AG04450 (cell line): Measurements from ENCODE around the gene HOXA3. TPM values are rescaled to one million over a fixed set of nuclear protein-coding genes. Genes with fewer than 3 reads are reported as not detected.

Experiments used
- CTCF ChIA-PET: fragments of 300-600, 350-600 bp; formaldehyde crosslinking; extraction: SDS; loops from one replicate; lab custom pipeline; 2022; ENCODE audit warnings: antibody characterized with exemption, inconsistent platforms; lab: Charles Lee
- POLR2A ChIA-PET: fragments of 350-600 bp; formaldehyde crosslinking; extraction: SDS; loops from one replicate; lab custom pipeline; 2021; ENCODE audit warnings: antibody characterized with exemption, inconsistent platforms; lab: Yijun Ruan, JAX
- DNase-seq: peaks from one replicate; pipeline ENCODE4 v3.0.0-alpha.2; 2011; ENCODE audit warnings: low read depth, low spot score
- H3K27ac ChIP-seq: one replicate; pipeline ENCODE4 v1.5.1; 2012; ENCODE audit warnings: low read depth, low read length, control low read depth
- H3K27me3 ChIP-seq: one replicate; pipeline ENCODE4 v1.6.0; 2012; ENCODE audit warnings: low read length; ENCODE audit not compliant: control insufficient read depth, insufficient read depth
- H3K4me3 ChIP-seq: 2 replicates; pipeline ENCODE4 v1.5.1; 2011; ENCODE audit warnings: mild to moderate bottlenecking, low read depth, low read length, control low read depth
- H3K9me3 ChIP-seq: 2 replicates; pipeline ENCODE4 v1.5.1; 2012; ENCODE audit warnings: low read length; ENCODE audit not compliant: control insufficient read depth, insufficient read depth
- CTCF ChIP-seq: IDR thresholded peaks from 2 replicates; pipeline ENCODE4 v1.5.1; 2011; ENCODE audit warnings: low read depth, low read length, control low read depth, inconsistent platforms
- polyA plus RNA-seq: library from polyadenylated mRNA; depleted of rRNA; stranded (reverse); fragments of >200 nt; gene quantifications from 2 replicates; pipeline ENCODE4 v1.2.3, GENCODE V29; 2011

The HOXA3 gene
- polyA plus RNA-seq, 1 experiment = 1.6 TPM

- H3K27ac ChIP-seq = no peak overlapping the region
- no peak for DNase-seq
- peaks cover 62% of the 10 kb centered on the region for H3K27me3 ChIP-seq
- TF ChIP-seq CTCF = peak; percentile 18; the same call in 1 of the 2 replicates
- ChIA-PET POLR2A (no interaction called here), CTCF (no interaction called here)
- H3K4me3 ChIP-seq = peak overlapping the region; percentile 58
- H3K9me3 ChIP-seq = peaks cover 28% of the 10 kb centered on the region; the same call in 1 of the 2 replicates
These were observed 12.1 kb upstream of the HOXA3 start for GRCh38 chr7:27164367-27165088.

- peak overlapping the region; percentile 58 for H3K4me3 ChIP-seq
- H3K27ac ChIP-seq = no peak overlapping the region
- peaks cover 26% of the 10 kb centered on the region; the same call in 1 of the 2 replicates for H3K9me3 ChIP-seq
- ChIA-PET CTCF (interaction anchor here (3.7 to 3.8 kb wide), 2 partner anchors 483 to 793 kb away, joined by 30 to 171 read pairs; no protein-coding TSS in a partner anchor), POLR2A (no interaction called here)
- peaks cover 57% of the 10 kb centered on the region for H3K27me3 ChIP-seq
- TF ChIP-seq CTCF = no peak
- no peak for DNase-seq
These were observed 11.6 kb upstream of the HOXA3 start for GRCh38 chr7:27164045-27164366.

- Histone ChIP-seq H3K4me3 (no peak overlapping the region), H3K27ac (no peak overlapping the region), H3K27me3 (peaks cover 52% of the 10 kb centered on the region), H3K9me3 (peaks cover 25% of the 10 kb centered on the region; the same call in 1 of the 2 replicates)
- ChIA-PET POLR2A (no interaction called here), CTCF (interaction anchor here (0.6 to 3.8 kb wide), 9 partner anchors 10 to 1270 kb away, joined by 3 to 171 read pairs (median 21); no protein-coding TSS in a partner anchor)
- TF ChIP-seq CTCF = no peak
- DNase-seq = no peak
These were observed 11.1 kb upstream of the HOXA3 start for GRCh38 chr7:27163288-27164044.

GRCh38 chr7:27162561-27163287 lies 10.3 kb upstream of the HOXA3 start:
- DNase-seq = no peak
- peaks cover 27% of the 10 kb centered on the region; the same call in 1 of the 2 replicates for H3K9me3 ChIP-seq
- CTCF ChIA-PET = interaction anchor here (0.6 to 3.8 kb wide), 10 partner anchors 10 to 1269 kb away, joined by 3 to 171 read pairs (median 20); no protein-coding TSS in a partner anchor
- peaks cover 44% of the 10 kb centered on the region for H3K27me3 ChIP-seq
- POLR2A ChIA-PET = no interaction called here
- TF ChIP-seq CTCF = no peak
- no peak overlapping the region for H3K27ac ChIP-seq
- H3K4me3 ChIP-seq = no peak overlapping the region
